Lung (tissue), 12 donors: ENCODE results near the gene ALOX12B. TPM values are rescaled to one million over a fixed set of nuclear protein-coding genes. Genes with fewer than 3 reads are reported as not detected.

Experiments
- ATAC-seq: fragments of 200-7000 bp; cut with Tn5 transposase; one replicate; pipeline ENCODE4 v1.9.1; 2020; ENCODE audit warnings: moderate number of reproducible peaks; ENCODE audit not compliant: insufficient read depth, low FRiP score
- DNase-seq, 3 donors: peaks; one replicate each; pipeline ENCODE4 v3.0.0-alpha.2; 2013 to 2017
- H3K27ac ChIP-seq, 2 donors: one replicate each; pipeline ENCODE4 v1.5.1; 2013; ENCODE audit warnings: mild to moderate bottlenecking in 2 of 2, moderate library complexity in 2 of 2, control low read depth in 1 of 2, inconsistent platforms in 1 of 2, low read depth in 1 of 2, low read length in 1 of 2
- H3K27me3 ChIP-seq, 3 donors: one replicate each; pipeline ENCODE4 v1.5.1; 2013; ENCODE audit warnings: low read length in 2 of 3; ENCODE audit not compliant: control insufficient read depth in 3 of 3, insufficient read depth in 3 of 3
- H3K36me3 ChIP-seq, 4 donors: one replicate each; pipeline ENCODE4 v1.5.1; 2013; ENCODE audit warnings: low read length in 4 of 4, mild to moderate bottlenecking in 1 of 4, moderate library complexity in 1 of 4; ENCODE audit not compliant: control insufficient read depth in 4 of 4, insufficient read depth in 4 of 4
- H3K4me1 ChIP-seq, 5 donors: one replicate each; pipeline ENCODE4 v1.5.1; 2013; ENCODE audit warnings: low read length in 5 of 5, mild to moderate bottlenecking in 2 of 5, moderate library complexity in 1 of 5; ENCODE audit not compliant: control insufficient read depth in 5 of 5, insufficient read depth in 5 of 5
- H3K4me3 ChIP-seq: one replicate; pipeline ENCODE4 v1.5.1; 2013; ENCODE audit warnings: mild to moderate bottlenecking, control low read depth, moderate library complexity
- H3K9ac ChIP-seq, 2 donors: one replicate each; pipeline ENCODE4 v1.5.1; 2013; ENCODE audit warnings: low read length in 2 of 2, control low read depth in 1 of 2; ENCODE audit not compliant: insufficient read depth in 1 of 2
- H3K9me3 ChIP-seq, 4 donors: one replicate each; pipeline ENCODE4 v1.5.1; 2013; ENCODE audit warnings: low read length in 3 of 4, mild to moderate bottlenecking in 1 of 4, moderate library complexity in 1 of 4; ENCODE audit not compliant: control insufficient read depth in 4 of 4, insufficient read depth in 3 of 4
- CTCF ChIP-seq: IDR thresholded peaks from 2 replicates; pipeline ENCODE4 v1.5.1; 2012; ENCODE audit warnings: mild to moderate bottlenecking; ENCODE audit errors: control extremely low read depth, extremely low read depth
- WGBS, 2 donors: extraction: QIAGEN DNeasy Blood & Tissue Kit; methylation state at CpG; one replicate each; pipeline ENCODE4 v1.1.7; 2013; 5-methylcytosine and 5-hydroxymethylcytosine counted together
- polyA plus RNA-seq, 2 donors: library from polyadenylated mRNA; stranded (reverse); fragments of 200-250 nt; gene quantifications; one replicate each; pipeline ENCODE4 v1.2.1, GENCODE V29; 2013
- total RNA-seq, 2 donors: library from RNA; depleted of rRNA in 1 of 2; stranded (reverse); fragments of >200 nt in 1 of 2; gene quantifications; one replicate each; pipeline ENCODE4 v1.2.1, GENCODE V29; 2014 to 2021
- donor health status: control.
- donor health status: control.
- donor health status: Bipolar disorder and iron deficiency.
- donor health status: healthy.
- donor health status: DM: yes; HTN: yes; CAD: no.

ALOX12B gene
- total and polyA plus RNA-seq, 4 donors = 0.06 to 0.48 (median 0.46) TPM; not detected in 1

GRCh38 chr17:8104911-8105310 lies 17.4 kb upstream of the ALOX12B start:
- Histone ChIP-seq H3K4me3 (no peak overlapping the region), H3K27me3 (peaks cover 0 to 16% (median 7%) of the 10 kb centered on the region in 3 donors), H3K9ac (no peak overlapping the region), H3K36me3 (no peaks in the 10 kb centered on the region), H3K4me1 (peaks cover 0 to 3% (median 0%) of the 10 kb centered on the region in 5 donors), H3K9me3 (peaks cover 0 to 2% (median 0%) of the 10 kb centered on the region in 4 donors), H3K27ac (no peak overlapping the region)
- ATAC-seq (no peak), DNase-seq (no peak)
- 58 to 71% methylated on average over 8 of the region's 8 CpGs for WGBS, 2 donors
- no peak for TF ChIP-seq CTCF

GRCh38 chr17:8103549-8103948 lies 16.0 kb upstream of the ALOX12B start:
- H3K27ac ChIP-seq = no peak overlapping the region
- DNase-seq (no peak), ATAC-seq (no peak)
- no peaks in the 10 kb centered on the region for H3K4me1 ChIP-seq
- H3K27me3 ChIP-seq = peaks cover 0 to 5% (median 5%) of the 10 kb centered on the region in 3 donors
- WGBS, 2 donors = 69 to 93% methylated on average over 4 of the region's 4 CpGs
- no peak overlapping the region for H3K9ac ChIP-seq
- TF ChIP-seq CTCF = no peak
- H3K9me3 ChIP-seq = no peaks in the 10 kb centered on the region
- no peaks in the 10 kb centered on the region for H3K36me3 ChIP-seq
- no peak overlapping the region for H3K4me3 ChIP-seq

GRCh38 chr17:8101721-8102120 lies 14.2 kb upstream of the ALOX12B start:
- Histone ChIP-seq H3K4me3 (no peak overlapping the region), H3K9me3 (no peaks in the 10 kb centered on the region), H3K27ac (no peak overlapping the region), H3K4me1 (no peaks in the 10 kb centered on the region), H3K9ac (no peak overlapping the region), H3K36me3 (no peaks in the 10 kb centered on the region), H3K27me3 (peaks cover 0 to 5% (median 2%) of the 10 kb centered on the region in 3 donors)
- WGBS, 2 donors = 85 to 86% methylated on average over 6 of the region's 6 CpGs
- no peak for TF ChIP-seq CTCF
- ATAC-seq = no peak
- no peak for DNase-seq

GRCh38 chr17:8100763-8101162 lies 13.2 kb upstream of the ALOX12B start:
- 85 to 93% methylated on average over 2 of the region's 2 CpGs for WGBS, 2 donors
- peaks cover 0 to 5% (median 2%) of the 10 kb centered on the region in 3 donors for H3K27me3 ChIP-seq
- no peaks in the 10 kb centered on the region for H3K4me1 ChIP-seq
- DNase-seq (no peak), ATAC-seq (no peak)
- no peaks in the 10 kb centered on the region for H3K9me3 ChIP-seq
- H3K4me3 ChIP-seq = no peak overlapping the region
- H3K27ac ChIP-seq = no peak overlapping the region
- TF ChIP-seq CTCF = no peak
- H3K36me3 ChIP-seq = no peaks in the 10 kb centered on the region
- peak overlapping the region in 1 of 2 donors; percentile 2 for H3K9ac ChIP-seq
